ENCODE data around the gene AGBL3. TPM values are rescaled to one million over a fixed set of nuclear protein-coding genes. Genes with fewer than 3 reads are reported as not detected.
"Not testable (repeated sequence)": the region's sequence is repeated elsewhere in the genome, so short reads cannot be mapped to it uniquely, and the experiment has no call there.

Gene AGBL3
- total RNA-seq, 1 donor from 2014 or later: 1.5 TPM

DNA sequence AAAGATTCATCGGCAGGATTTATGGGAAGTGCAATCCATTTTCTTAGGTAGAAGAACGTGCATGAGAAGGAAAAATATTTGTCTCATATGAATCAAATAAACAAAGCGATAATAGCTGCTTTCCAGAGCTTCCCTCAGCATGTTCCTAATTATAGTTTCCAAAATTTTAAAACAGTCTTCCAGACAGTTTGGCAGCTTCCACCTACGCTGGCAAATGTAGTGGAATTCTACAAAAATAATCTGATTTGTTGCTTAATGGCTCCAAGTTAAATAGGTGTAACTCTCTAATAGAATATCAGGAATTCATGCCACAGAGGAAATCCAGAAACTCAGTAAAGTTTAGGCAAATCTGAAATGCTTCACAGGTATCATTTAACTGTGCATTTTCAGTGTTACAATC, 23.3 kb upstream of the AGBL3 start:
- DNase-seq: no peak
- no peaks in the 10 kb centered on the region for H3K9me3 ChIP-seq (replicated peaks)
- peak overlapping the region; percentile 0 for H3K27ac ChIP-seq (replicated peaks)
- intact Hi-C loops (cut with micrococcal nuclease): no loop called here
- H3K4me1 ChIP-seq: no peaks in the 10 kb centered on the region
- TF ChIP-seq, protein P1, sequence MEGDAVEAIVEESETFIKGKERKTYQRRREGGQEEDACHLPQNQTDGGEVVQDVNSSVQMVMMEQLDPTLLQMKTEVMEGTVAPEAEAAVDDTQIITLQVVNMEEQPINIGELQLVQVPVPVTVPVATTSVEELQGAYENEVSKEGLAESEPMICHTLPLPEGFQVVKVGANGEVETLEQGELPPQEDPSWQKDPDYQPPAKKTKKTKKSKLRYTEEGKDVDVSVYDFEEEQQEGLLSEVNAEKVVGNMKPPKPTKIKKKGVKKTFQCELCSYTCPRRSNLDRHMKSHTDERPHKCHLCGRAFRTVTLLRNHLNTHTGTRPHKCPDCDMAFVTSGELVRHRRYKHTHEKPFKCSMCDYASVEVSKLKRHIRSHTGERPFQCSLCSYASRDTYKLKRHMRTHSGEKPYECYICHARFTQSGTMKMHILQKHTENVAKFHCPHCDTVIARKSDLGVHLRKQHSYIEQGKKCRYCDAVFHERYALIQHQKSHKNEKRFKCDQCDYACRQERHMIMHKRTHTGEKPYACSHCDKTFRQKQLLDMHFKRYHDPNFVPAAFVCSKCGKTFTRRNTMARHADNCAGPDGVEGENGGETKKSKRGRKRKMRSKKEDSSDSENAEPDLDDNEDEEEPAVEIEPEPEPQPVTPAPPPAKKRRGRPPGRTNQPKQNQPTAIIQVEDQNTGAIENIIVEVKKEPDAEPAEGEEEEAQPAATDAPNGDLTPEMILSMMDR (IDR thresholded peaks at IDR 0.05; ENCODE audit: borderline replicate concordance): no peak
- no peak overlapping the region for H3K4me3 ChIP-seq
- no peaks in the 10 kb centered on the region for H3K27me3 ChIP-seq (ENCODE audit: low read depth)
- H3K36me3 ChIP-seq: peaks cover 93% of the 10 kb centered on the region

DNA sequence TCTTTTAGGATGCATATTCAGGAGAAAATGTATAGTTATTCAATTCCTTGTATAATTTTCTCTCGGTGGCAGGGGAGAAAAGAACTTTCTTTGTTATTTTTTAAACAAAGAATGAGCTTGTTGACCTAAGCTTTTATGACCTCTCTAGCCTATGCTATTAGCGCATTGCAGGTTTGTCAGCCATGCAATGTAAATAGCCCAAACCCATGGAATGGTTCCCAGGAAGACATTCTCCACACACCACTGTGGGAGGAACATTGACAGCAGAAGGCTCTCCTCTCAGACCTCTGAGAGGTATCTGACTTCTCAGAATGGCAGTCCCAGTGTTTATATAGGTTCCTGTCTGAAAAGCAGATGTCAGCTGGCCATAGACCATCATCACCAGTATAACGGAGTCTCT, 19.6 kb upstream of the AGBL3 start:
- Histone ChIP-seq H3K9me3 (replicated peaks) (no peaks in the 10 kb centered on the region), H3K4me3 (no peak overlapping the region), H3K36me3 (peaks cover 85% of the 10 kb centered on the region), H3K4me1 (no peaks in the 10 kb centered on the region), H3K27ac (replicated peaks) (no peak overlapping the region), H3K27me3 (ENCODE audit: low read depth) (no peaks in the 10 kb centered on the region)
- TF ChIP-seq, protein P1 (IDR thresholded peaks at IDR 0.05; ENCODE audit: borderline replicate concordance): no peak
- intact Hi-C loops (cut with micrococcal nuclease): no loop called here
- DNase-seq: no peak

DNA sequence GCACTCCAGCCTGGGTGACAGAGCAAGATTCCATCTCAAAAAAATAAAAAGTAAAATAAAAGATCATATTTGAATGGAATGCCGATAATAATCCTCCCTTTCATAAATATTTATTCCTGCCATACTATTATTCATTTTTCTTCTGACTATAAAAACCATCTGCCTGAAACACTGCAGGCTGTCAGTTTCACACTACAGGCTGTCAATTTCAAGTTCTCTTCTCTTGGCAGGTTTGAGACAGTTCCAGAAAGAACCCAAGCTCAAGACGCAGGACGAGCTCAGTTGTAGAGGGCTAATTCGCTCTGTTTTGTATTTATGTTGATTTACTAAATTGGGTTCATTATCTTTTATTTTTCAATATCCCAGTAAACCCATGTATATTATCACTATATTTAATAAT, 18.2 kb upstream of the AGBL3 start:
- Histone ChIP-seq H3K36me3 (peaks cover 71% of the 10 kb centered on the region), H3K4me3 (no peak overlapping the region), H3K4me1 (no peaks in the 10 kb centered on the region), H3K27ac (replicated peaks) (no peak overlapping the region), H3K27me3 (ENCODE audit: low read depth) (no peaks in the 10 kb centered on the region), H3K9me3 (replicated peaks) (no peaks in the 10 kb centered on the region)
- TF ChIP-seq, protein P1 (IDR thresholded peaks at IDR 0.05; ENCODE audit: borderline replicate concordance): no peak
- intact Hi-C loops (cut with micrococcal nuclease): no loop called here
- no peak for DNase-seq

DNA sequence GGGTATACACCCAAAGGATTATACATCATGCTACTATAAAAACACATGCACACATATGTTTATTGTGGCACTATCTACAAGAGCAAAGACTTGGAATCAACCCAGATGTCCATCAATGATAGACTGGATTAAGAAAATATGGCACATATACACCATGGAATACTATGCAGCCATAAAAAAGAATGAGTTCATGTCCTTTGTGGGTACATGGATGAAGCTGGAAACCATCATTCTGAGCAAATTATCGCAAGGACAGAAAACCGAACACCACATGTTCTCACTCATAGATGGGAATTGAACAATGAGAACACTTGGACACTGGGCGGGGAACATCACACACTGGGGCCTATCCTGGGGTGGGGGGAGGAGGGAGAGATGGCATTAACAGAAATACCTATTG, 4.7 kb upstream of the AGBL3 start:
- H3K36me3 ChIP-seq; DNase-seq; H3K27me3 ChIP-seq (ENCODE audit: low read depth); H3K9me3 ChIP-seq (replicated peaks); H3K27ac ChIP-seq (replicated peaks); H3K4me3 ChIP-seq; H3K4me1 ChIP-seq: not testable (repeated sequence)
- intact Hi-C loops (cut with micrococcal nuclease): loop anchor here (10.0 kb wide), 2 partner anchors 163 to 193 kb away; partner anchors contain the start of genes CYREN and TMEM140

DNA sequence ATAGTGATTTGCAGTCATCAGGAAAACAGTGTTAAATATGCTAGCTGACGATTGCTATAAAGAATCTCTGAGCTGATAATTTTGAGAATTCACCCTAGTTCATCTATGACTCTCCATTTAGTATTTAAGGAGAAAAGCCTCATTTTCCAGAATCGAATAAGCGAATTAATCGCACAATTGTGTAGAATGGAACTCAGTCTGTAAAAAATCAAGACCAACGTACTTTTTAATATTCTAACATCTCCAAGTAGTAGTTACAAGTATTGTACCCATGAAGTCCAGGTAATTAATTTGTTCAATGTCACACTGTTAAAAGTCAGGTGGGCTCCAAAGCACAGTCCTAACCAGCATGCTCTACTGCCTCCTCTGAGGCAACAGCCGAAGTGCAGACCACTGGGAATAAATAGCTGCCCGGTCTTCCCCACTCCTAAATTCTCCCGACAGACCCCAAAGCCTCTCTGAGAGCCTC, 380 bp upstream of the AGBL3 start:
- intact Hi-C loops (cut with micrococcal nuclease): loop anchor here (10.0 kb wide), 2 partner anchors 159 to 189 kb away; partner anchors contain the start of genes CYREN and TMEM140
- H3K27ac ChIP-seq (replicated peaks): peak overlapping the region; percentile 92
- H3K27me3 ChIP-seq (ENCODE audit: low read depth): no peaks in the 10 kb centered on the region
- no peak for DNase-seq
- peaks cover 4% of the 10 kb centered on the region for H3K9me3 ChIP-seq (replicated peaks)
- peak overlapping the region; percentile 74 for H3K4me3 ChIP-seq
- peaks cover 31% of the 10 kb centered on the region for H3K4me1 ChIP-seq
- TF ChIP-seq, protein P1 (IDR thresholded peaks at IDR 0.05; ENCODE audit: borderline replicate concordance): no peak
- no peaks in the 10 kb centered on the region for H3K36me3 ChIP-seq

DNA sequence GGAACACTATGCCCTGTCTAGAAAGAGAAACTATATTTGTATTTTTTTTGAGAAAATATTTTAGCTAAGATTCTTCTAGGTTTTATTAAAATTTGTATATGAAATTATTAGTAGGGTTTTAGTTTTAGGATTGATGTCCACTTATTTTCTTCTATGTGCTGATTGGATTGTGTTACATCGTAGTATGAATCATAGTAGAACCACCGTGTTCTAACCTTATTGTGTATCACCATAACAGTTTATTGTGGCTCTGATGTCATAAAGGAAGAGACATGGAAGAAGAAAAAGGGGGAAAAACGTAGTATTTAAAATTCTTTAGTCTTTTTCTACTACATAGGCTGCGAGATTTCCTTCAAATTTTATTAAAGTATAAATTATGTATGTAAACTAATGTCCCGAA, 1.9 kb downstream of the AGBL3 start:
- Histone ChIP-seq H3K4me1 (peaks cover 36% of the 10 kb centered on the region), H3K9me3 (replicated peaks) (no peaks in the 10 kb centered on the region), H3K4me3 (peak overlapping the region; percentile 74), H3K27ac (replicated peaks) (no peak overlapping the region), H3K27me3 (ENCODE audit: low read depth) (no peaks in the 10 kb centered on the region), H3K36me3 (no peaks in the 10 kb centered on the region)
- DNase-seq: no peak
- intact Hi-C loops (cut with micrococcal nuclease): loop anchor here (10.0 kb wide), 2 partner anchors 157 to 187 kb away; partner anchors contain the start of genes CYREN and TMEM140
- TF ChIP-seq, protein P1 (IDR thresholded peaks at IDR 0.05; ENCODE audit: borderline replicate concordance): no peak
